ENCODE results near the gene GPR180.

GPR180 gene

GRCh38 chr13:94640721-94641120 lies 39.1 kb downstream of the GPR180 start:
- H3K27me3 ChIP-seq (ENCODE audit: low read depth, low read length) = 0 out of 2 replicates have a peak, but pooled peaks cover under 1% of the 10 kb centered on the region
- H4K20me1 ChIP-seq (ENCODE audit: insufficient read depth, low read length) = no peaks in the 10 kb centered on the region
- H3K9me3 ChIP-seq (ENCODE audit: insufficient read depth, low read length) = no peaks in the 10 kb centered on the region
- no peak overlapping the region for H3K27ac ChIP-seq (ENCODE audit: low read length)
- no peak overlapping the region for H3K4me3 ChIP-seq (ENCODE audit: low read length)
- H2AFZ ChIP-seq (ENCODE audit: low read depth, low read length) = no peak overlapping the region
- peaks cover 6% of the 10 kb centered on the region; the same call in 1 of the 2 replicates for H3K4me1 ChIP-seq (ENCODE audit: low read length)
- no peaks in the 10 kb centered on the region for H3K79me2 ChIP-seq (ENCODE audit: low read length)
- no peak overlapping the region for H3K9ac ChIP-seq (ENCODE audit: low read length)
- H3K36me3 ChIP-seq (replicated peaks; ENCODE audit: low read depth, low read length) = no peaks in the 10 kb centered on the region
- TF ChIP-seq EZH2phosphoT487 (IDR thresholded peaks at IDR 0.05; ENCODE audit: low read depth) (no peak), CTCF (IDR thresholded peaks at IDR 0.05; ENCODE audit: low read depth, low read length) (no peak)
- no peak overlapping the region for H3K4me2 ChIP-seq (ENCODE audit: low read length)

GRCh38 chr13:94641409-94641941 lies 39.8 kb downstream of the GPR180 start:
- H3K4me1 ChIP-seq (ENCODE audit: low read length) = peaks cover 1% of the 10 kb centered on the region; the same call in 1 of the 2 replicates
- TF ChIP-seq CTCF (IDR thresholded peaks at IDR 0.05; ENCODE audit: low read depth, low read length) (no peak), EZH2phosphoT487 (IDR thresholded peaks at IDR 0.05; ENCODE audit: low read depth) (no peak)
- H3K9ac ChIP-seq (ENCODE audit: low read length) = no peak overlapping the region
- H3K9me3 ChIP-seq (ENCODE audit: insufficient read depth, low read length) = no peaks in the 10 kb centered on the region
- no peak overlapping the region for H2AFZ ChIP-seq (ENCODE audit: low read depth, low read length)
- 0 out of 2 replicates have a peak, but pooled peaks cover 3% of the 10 kb centered on the region for H3K27me3 ChIP-seq (ENCODE audit: low read depth, low read length)
- no peak overlapping the region for H3K4me2 ChIP-seq (ENCODE audit: low read length)
- no peaks in the 10 kb centered on the region for H3K36me3 ChIP-seq (replicated peaks; ENCODE audit: low read depth, low read length)
- H3K79me2 ChIP-seq (ENCODE audit: low read length) = no peaks in the 10 kb centered on the region
- no peaks in the 10 kb centered on the region for H4K20me1 ChIP-seq (ENCODE audit: insufficient read depth, low read length)
- H3K27ac ChIP-seq (ENCODE audit: low read length) = no peak overlapping the region
- no peak overlapping the region for H3K4me3 ChIP-seq (ENCODE audit: low read length)

GRCh38 chr13:94646904-94647303 lies 45.2 kb downstream of the GPR180 start:
- H3K9me3 ChIP-seq (ENCODE audit: insufficient read depth, low read length) = no peaks in the 10 kb centered on the region
- no peak for TF ChIP-seq EZH2phosphoT487 (IDR thresholded peaks at IDR 0.05; ENCODE audit: low read depth)
- TF ChIP-seq CTCF (IDR thresholded peaks at IDR 0.05; ENCODE audit: low read depth, low read length) = no peak
- H3K79me2 ChIP-seq (ENCODE audit: low read length) = no peaks in the 10 kb centered on the region
- peak overlapping the region; percentile 78 for H3K4me2 ChIP-seq (ENCODE audit: low read length)
- peaks cover 3% of the 10 kb centered on the region; the same call in 1 of the 2 replicates for H4K20me1 ChIP-seq (ENCODE audit: insufficient read depth, low read length)
- no peaks in the 10 kb centered on the region for H3K36me3 ChIP-seq (replicated peaks; ENCODE audit: low read depth, low read length)
- H3K4me3 ChIP-seq (ENCODE audit: low read length) = peak overlapping the region; percentile 43
- H3K9ac ChIP-seq (ENCODE audit: low read length) = no peak overlapping the region
- H3K27ac ChIP-seq (ENCODE audit: low read length) = no peak overlapping the region
- no peak overlapping the region for H2AFZ ChIP-seq (ENCODE audit: low read depth, low read length)
- peaks cover 16% of the 10 kb centered on the region for H3K4me1 ChIP-seq (ENCODE audit: low read length)
- 0 out of 2 replicates have a peak, but pooled peaks cover 3% of the 10 kb centered on the region for H3K27me3 ChIP-seq (ENCODE audit: low read depth, low read length)

GRCh38 chr13:94656176-94656575 lies 54.5 kb downstream of the GPR180 start:
- H3K4me1 ChIP-seq (ENCODE audit: low read length) = peaks cover 22% of the 10 kb centered on the region
- H3K27ac ChIP-seq (ENCODE audit: low read length) = no peak overlapping the region
- TF ChIP-seq EZH2phosphoT487 (IDR thresholded peaks at IDR 0.05; ENCODE audit: low read depth) (no peak), CTCF (IDR thresholded peaks at IDR 0.05; ENCODE audit: low read depth, low read length) (no peak)
- no peak overlapping the region for H3K4me2 ChIP-seq (ENCODE audit: low read length)
- no peaks in the 10 kb centered on the region for H3K36me3 ChIP-seq (replicated peaks; ENCODE audit: low read depth, low read length)
- no peaks in the 10 kb centered on the region for H3K9me3 ChIP-seq (ENCODE audit: insufficient read depth, low read length)
- H3K27me3 ChIP-seq (ENCODE audit: low read depth, low read length) = no peaks in the 10 kb centered on the region
- no peak overlapping the region for H3K4me3 ChIP-seq (ENCODE audit: low read length)
- no peaks in the 10 kb centered on the region for H3K79me2 ChIP-seq (ENCODE audit: low read length)
- no peak overlapping the region for H3K9ac ChIP-seq (ENCODE audit: low read length)
- H2AFZ ChIP-seq (ENCODE audit: low read depth, low read length) = no peak overlapping the region
- no peaks in the 10 kb centered on the region for H4K20me1 ChIP-seq (ENCODE audit: insufficient read depth, low read length)

Data from OCI-LY3 (cell line).